Epithelial cell of proximal tubule (primary cell): ENCODE measurements around the gene SHROOM3. TPM values are rescaled to one million over a fixed set of nuclear protein-coding genes. Genes with fewer than 3 reads are reported as not detected.

ENCODE experiments used
- DNase-seq: peaks from one replicate; pipeline ENCODE4 v3.0.0-alpha.2; 2011; ENCODE audit warnings: low read depth
- H3K4me3 ChIP-seq: 2 replicates; pipeline ENCODE4 v1.5.1; 2011; ENCODE audit warnings: low read depth, mild to moderate bottlenecking, low read length
- total RNA-seq: library from RNA; depleted of rRNA; stranded (reverse); fragments of >200 nt; gene quantifications from 2 replicates; pipeline ENCODE4 v1.2.3, GENCODE V29; 2015
- TF ChIP-seq, protein P1 (sequence below): conservative IDR thresholded peaks from 2 replicates; pipeline ENCODE4 v1.5.1; 2012; ENCODE audit warnings: low read depth, mild to moderate bottlenecking, low read length

The SHROOM3 gene
- total RNA-seq, 1 donor from 2014 or later = 109 TPM

DNA sequence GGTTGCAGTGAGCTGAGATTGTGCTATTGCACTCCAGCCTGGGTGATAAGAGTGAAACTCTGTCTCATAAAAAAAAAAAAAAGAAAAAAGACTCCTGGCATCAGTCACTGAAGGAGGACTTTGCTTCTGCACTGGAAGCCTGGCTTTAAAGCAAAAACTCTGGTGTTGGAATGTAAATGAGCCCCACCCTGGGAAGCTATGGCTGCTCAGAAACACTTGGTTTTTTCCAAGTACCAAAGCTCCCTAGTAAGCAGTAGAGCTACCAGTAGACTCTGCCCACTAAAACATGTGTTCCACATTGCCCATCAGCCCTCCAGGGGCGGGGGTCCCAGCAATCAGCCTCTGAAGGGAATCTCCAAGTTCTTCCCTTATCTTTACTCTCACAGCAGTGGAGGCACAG lies 154.4 kb downstream of the SHROOM3 start:
- DNase-seq = no peak
- no peak overlapping the region for H3K4me3 ChIP-seq
- TF ChIP-seq, protein P1, sequence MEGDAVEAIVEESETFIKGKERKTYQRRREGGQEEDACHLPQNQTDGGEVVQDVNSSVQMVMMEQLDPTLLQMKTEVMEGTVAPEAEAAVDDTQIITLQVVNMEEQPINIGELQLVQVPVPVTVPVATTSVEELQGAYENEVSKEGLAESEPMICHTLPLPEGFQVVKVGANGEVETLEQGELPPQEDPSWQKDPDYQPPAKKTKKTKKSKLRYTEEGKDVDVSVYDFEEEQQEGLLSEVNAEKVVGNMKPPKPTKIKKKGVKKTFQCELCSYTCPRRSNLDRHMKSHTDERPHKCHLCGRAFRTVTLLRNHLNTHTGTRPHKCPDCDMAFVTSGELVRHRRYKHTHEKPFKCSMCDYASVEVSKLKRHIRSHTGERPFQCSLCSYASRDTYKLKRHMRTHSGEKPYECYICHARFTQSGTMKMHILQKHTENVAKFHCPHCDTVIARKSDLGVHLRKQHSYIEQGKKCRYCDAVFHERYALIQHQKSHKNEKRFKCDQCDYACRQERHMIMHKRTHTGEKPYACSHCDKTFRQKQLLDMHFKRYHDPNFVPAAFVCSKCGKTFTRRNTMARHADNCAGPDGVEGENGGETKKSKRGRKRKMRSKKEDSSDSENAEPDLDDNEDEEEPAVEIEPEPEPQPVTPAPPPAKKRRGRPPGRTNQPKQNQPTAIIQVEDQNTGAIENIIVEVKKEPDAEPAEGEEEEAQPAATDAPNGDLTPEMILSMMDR = no peak

GRCh38 chr4:76589872-76590797 lies 155.1 kb downstream of the SHROOM3 start:
- TF ChIP-seq, protein P1 = no peak
- peak; percentile 86 for DNase-seq
- no peak overlapping the region for H3K4me3 ChIP-seq

DNA sequence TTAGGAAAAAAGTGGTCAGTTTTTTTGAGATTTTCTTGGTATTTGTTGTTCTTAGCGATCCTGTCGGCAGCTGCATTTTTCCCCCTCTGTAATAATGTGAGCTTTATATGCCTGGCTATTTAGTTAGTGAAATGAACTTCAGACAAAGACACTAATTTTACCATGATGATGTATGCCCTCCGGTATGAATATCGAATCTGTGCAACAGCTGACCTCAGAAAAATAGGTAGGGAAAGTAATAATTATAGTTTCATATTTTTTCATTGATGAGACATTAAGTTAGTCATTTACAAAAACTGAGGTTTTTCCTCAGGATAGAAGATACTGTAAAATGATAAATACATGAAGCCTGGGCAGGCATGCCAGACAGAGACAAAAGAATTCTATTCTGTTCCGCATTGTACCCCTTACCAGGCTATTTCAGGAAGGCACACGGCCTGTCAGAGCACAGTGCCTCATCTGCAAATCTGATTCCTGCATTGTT lies 155.8 kb downstream of the SHROOM3 start:
- TF ChIP-seq, protein P1 = no peak
- DNase-seq = no peak
- H3K4me3 ChIP-seq = no peak overlapping the region

DNA sequence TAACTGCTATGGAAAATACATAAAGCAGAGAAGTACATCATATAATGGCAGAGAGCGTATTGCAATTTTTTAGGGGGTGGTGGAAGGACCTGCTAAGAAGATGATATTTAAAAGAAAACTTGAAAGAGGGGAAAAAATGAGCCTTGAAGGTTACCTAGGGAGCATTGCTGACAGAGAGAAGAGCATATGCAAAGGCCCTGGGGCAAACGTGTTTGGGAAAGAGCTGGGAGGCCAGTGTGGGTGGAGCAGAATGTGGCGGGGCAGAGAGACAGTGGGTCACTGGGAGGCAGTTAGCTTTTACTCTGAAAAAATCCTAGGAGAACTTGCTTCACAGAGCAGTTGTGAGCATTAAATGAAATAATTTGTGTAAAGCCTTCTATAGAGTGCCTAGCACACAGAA lies 157.0 kb downstream of the SHROOM3 start:
- TF ChIP-seq, protein P1 = no peak
- no peak for DNase-seq
- H3K4me3 ChIP-seq = no peak overlapping the region

GRCh38 chr4:76592460-76592859 lies 157.4 kb downstream of the SHROOM3 start:
- no peak for DNase-seq
- no peak overlapping the region for H3K4me3 ChIP-seq
- TF ChIP-seq, protein P1 = no peak

DNA sequence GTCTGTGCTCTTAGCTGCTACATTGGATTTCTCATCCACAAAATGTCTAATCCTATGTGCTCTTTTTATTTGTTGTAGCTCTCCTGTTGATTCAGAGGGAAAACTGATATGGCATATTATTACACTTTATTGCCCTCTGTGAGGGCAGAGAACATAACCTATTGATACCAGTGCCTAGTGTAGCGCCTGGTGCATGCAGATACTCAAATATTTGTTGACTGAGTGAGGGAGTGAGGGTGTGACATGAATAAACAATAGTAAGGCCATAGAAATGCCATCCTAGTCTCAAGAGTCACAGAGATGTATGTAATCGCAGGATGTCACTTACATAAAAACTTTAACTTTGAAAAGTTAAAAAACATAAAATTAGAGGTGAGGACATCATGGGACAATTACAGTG lies 159.1 kb downstream of the SHROOM3 start:
- TF ChIP-seq, protein P1 = no peak
- H3K4me3 ChIP-seq = no peak overlapping the region
- no peak for DNase-seq
